HG03196 (cell line): Measurements from ENCODE around the gene HOXB2.
"Not testable (repeated sequence)": the region's sequence is repeated elsewhere in the genome, so short reads cannot be mapped to it uniquely, and the experiment has no call there.

Source experiments
- ATAC-seq: cut with Tn5 transposase; IDR thresholded peaks from one replicate; pipeline ENCODE4 v1.9.1; 2021; ENCODE audit not compliant: unreplicated experiment

The HOXB2 gene

GRCh38 chr17:48542114-48542656, 2.7 kb downstream of the HOXB2 start:
- no peak for ATAC-seq

GRCh38 chr17:48541577-48542113, 3.3 kb downstream of the HOXB2 start:
- no peak for ATAC-seq

- ATAC-seq, result no peak
These were observed 3.8 kb downstream of the HOXB2 start for GRCh38 chr17:48541036-48541576.

GRCh38 chr17:48540213-48540612, 4.7 kb downstream of the HOXB2 start:
- no peak for ATAC-seq

GRCh38 chr17:48539177-48539576, 5.7 kb downstream of the HOXB2 start:
- ATAC-seq, result no peak

- no peak for ATAC-seq
These were observed 7.6 kb downstream of the HOXB2 start for GRCh38 chr17:48537316-48537715.

- not testable (repeated sequence) for ATAC-seq
These were observed 8.9 kb downstream of the HOXB2 start for GRCh38 chr17:48535793-48536559.

GRCh38 chr17:48532261-48532660, 12.6 kb downstream of the HOXB2 start:
- no peak for ATAC-seq

- ATAC-seq, result no peak
These were observed 14.0 kb downstream of the HOXB2 start, which contains the start of gene HOXB1 for GRCh38 chr17:48530887-48531272. HOXB1 (minus strand) TSS chr17:48531011; CDS start chr17:48530904, 107 bp downstream.

GRCh38 chr17:48530208-48530886, 14.6 kb downstream of the HOXB2 start:
- no peak for ATAC-seq

- ATAC-seq, result no peak
These were observed 15.3 kb downstream of the HOXB2 start for GRCh38 chr17:48529683-48530009.

- ATAC-seq, result no peak
These were observed 15.8 kb downstream of the HOXB2 start for GRCh38 chr17:48528936-48529682.

GRCh38 chr17:48528153-48528935, 16.6 kb downstream of the HOXB2 start:
- no peak for ATAC-seq

GRCh38 chr17:48527547-48527932, 17.4 kb downstream of the HOXB2 start:
- ATAC-seq, result no peak

GRCh38 chr17:48526608-48527546, 18.0 kb downstream of the HOXB2 start:
- ATAC-seq, result no peak

GRCh38 chr17:48523010-48523409, 21.9 kb downstream of the HOXB2 start:
- no peak for ATAC-seq

GRCh38 chr17:48522031-48522653, 22.8 kb downstream of the HOXB2 start:
- ATAC-seq, result no peak

- ATAC-seq, result no peak
These were observed 24.3 kb downstream of the HOXB2 start for GRCh38 chr17:48520631-48521079.

- no peak for ATAC-seq
These were observed 25.5 kb downstream of the HOXB2 start for GRCh38 chr17:48519427-48519826.
